ENCODE results near the gene CTDSPL. TPM values are rescaled to one million over a fixed set of nuclear protein-coding genes. Genes with fewer than 3 reads are reported as not detected.

The CTDSPL gene
- total and polyA plus RNA-seq, 2 of the 8 experiments (the other 6 are each of a cell fraction or from before 2014, with no cell fraction given), result 20.3 to 42.2 TPM

GRCh38 chr3:37887062-37887461 lies 25.4 kb downstream of the CTDSPL start:
- Histone ChIP-seq H2BK5ac (ENCODE audit: low read depth, low read length) (no peak overlapping the region), H4K8ac (ENCODE audit: extremely low read depth, insufficient read depth, low read length) (no peak overlapping the region), H3K36me3 (ENCODE audit: control insufficient read depth in 2 of 4, insufficient read depth in 4 of 4, low read length in 3 of 4) (no peaks in the 10 kb centered on the region), H3K14ac (ENCODE audit: insufficient read length) (no peak overlapping the region), H3K18ac (ENCODE audit: extremely low read depth, low read length) (no peak overlapping the region), H2AFZ (ENCODE audit: low read length) (no peak overlapping the region), H3K27ac (ENCODE audit: low read depth, low read length) (no peak overlapping the region), H2AK5ac (ENCODE audit: low read depth, low read length) (no peak overlapping the region), H3K4ac (replicated peaks; ENCODE audit: insufficient read length, low read depth, low read length) (no peak overlapping the region), H3K4me1 (replicated peaks in 1 of 4; ENCODE audit: control insufficient read depth in 3 of 4, insufficient read depth in 4 of 4, low read length in 3 of 4) (no peaks in the 10 kb centered on the region), H3K9me3 (ENCODE audit: insufficient read depth in 2 of 2, low read depth in 1 of 2, low read length in 1 of 2) (no peaks in the 10 kb centered on the region), H4K20me1 (replicated peaks in 1 of 2; ENCODE audit: control insufficient read depth in 1 of 2, insufficient read depth in 2 of 2, low read length in 2 of 2) (peaks cover 0 to 3% of the 10 kb centered on the region in 2 experiments), H4K91ac (replicated peaks; ENCODE audit: insufficient read length, low read length) (no peak overlapping the region), H2BK20ac (ENCODE audit: low read length) (no peak overlapping the region), H2BK15ac (ENCODE audit: low read length) (no peak overlapping the region), H3K4me3 (ENCODE audit: extremely low read depth in 1 of 4, insufficient read depth in 2 of 4, low read depth in 3 of 4, low read length in 4 of 4) (no peak overlapping the region), H3K79me1 (ENCODE audit: low read depth, low read length) (peaks cover 2% of the 10 kb centered on the region; the same call in 1 of the 2 replicates), H3K4me2 (ENCODE audit: insufficient read depth in 1 of 2, low read depth in 2 of 2, low read length in 2 of 2) (no peak overlapping the region), H3K23me2 (ENCODE audit: low read depth, low read length) (no peaks in the 10 kb centered on the region; the same call in 1 of the 2 replicates), H3K79me2 (ENCODE audit: control insufficient read depth in 1 of 2, insufficient read depth in 2 of 2, low read length in 2 of 2) (peaks cover 0 to 2% of the 10 kb centered on the region in 2 experiments; a peak in 1 of 4 replicates), H2BK120ac (replicated peaks; ENCODE audit: low read depth, low read length) (no peak overlapping the region), H3K56ac (replicated peaks; ENCODE audit: insufficient read length, low read depth, low read length) (no peak overlapping the region), H4K5ac (ENCODE audit: insufficient read length, low read depth, low read length) (no peak overlapping the region), H3K23ac (ENCODE audit: insufficient read length) (no peak overlapping the region), H3K9ac (replicated peaks in 1 of 4; ENCODE audit: extremely low read depth in 1 of 4, low read depth in 3 of 4, low read length in 3 of 4) (no peak overlapping the region), H3K27me3 (replicated peaks in 1 of 4; ENCODE audit: control insufficient read depth in 3 of 4, extremely low read depth in 1 of 4, insufficient read depth in 3 of 4, low read length in 3 of 4) (no peaks in the 10 kb centered on the region), H2BK12ac (ENCODE audit: low read depth, low read length) (no peak overlapping the region)
- no peak for DNase-seq (ENCODE audit: low read depth in 1 of 2, low spot score in 2 of 2)
- FAIRE-seq, result no peak
- ChIA-PET POLR2A (ENCODE audit: partially characterized antibody) (interaction anchor here (1.6 kb wide), 1 partner anchor 10 kb away, joined by 4 read pairs; no protein-coding TSS in a partner anchor), CTCF (ENCODE audit: partially characterized antibody) (interaction anchor here (0.8 to 1.9 kb wide), 9 partner anchors 10 to 676 kb away, joined by 3 to 7 read pairs (median 4); no protein-coding TSS in a partner anchor)
- 89% methylated on average over 3 of the region's 3 CpGs; no CpG with 5 or more reads in 1 of the 2 experiments for WGBS, 2 experiments (ENCODE audit: extremely low coverage in 1 of 2, insufficient coverage in 1 of 2, insufficient read length in 1 of 2, insufficient replicate concordance in 2 of 2, low coverage in 1 of 2, low lambda C conversion rate in 2 of 2, missing lambda C conversion rate in 1 of 2)
- TF ChIP-seq RXRA (IDR thresholded peaks at IDR 0.05; ENCODE audit: insufficient read depth, low read depth, low read length), result no peak
- no peak for TF ChIP-seq YY1 (IDR thresholded peaks at IDR 0.05; ENCODE audit: low read depth, low read length)
- no peak for TF ChIP-seq NANOG (IDR thresholded peaks at IDR 0.05; ENCODE audit: insufficient read depth, low read depth, low read length, poor library complexity, severe bottlenecking)
- no peak for TF ChIP-seq RBBP5 (IDR thresholded peaks at IDR 0.05; ENCODE audit: borderline replicate concordance, low read depth, low read length)
- TF ChIP-seq USF2 (IDR thresholded peaks at IDR 0.05; ENCODE audit: low read length), result no peak
- TF ChIP-seq EZH2 (IDR thresholded peaks at IDR 0.05; ENCODE audit: low read depth, low read length, severe bottlenecking), result no peak
- TF ChIP-seq POLR2AphosphoS5 (IDR thresholded peaks at IDR 0.05; ENCODE audit: low read depth, low read length), result no peak
- TF ChIP-seq TCF12 (IDR thresholded peaks at IDR 0.05; ENCODE audit: low read depth, low read length), result no peak
- TF ChIP-seq CREB1 (IDR thresholded peaks at IDR 0.05), result no peak
- TF ChIP-seq KDM5A (IDR thresholded peaks at IDR 0.05; ENCODE audit: low read length), result no peak
- TF ChIP-seq TAF1 (IDR thresholded peaks at IDR 0.05; ENCODE audit: low read depth, low read length), result no peak
- TF ChIP-seq GABPA (IDR thresholded peaks at IDR 0.05; ENCODE audit: borderline replicate concordance, insufficient read depth, low read length), result no peak
- TF ChIP-seq PHF8 (conservative IDR thresholded peaks at IDR 0.05; ENCODE audit: low read depth, low read length), result no peak
- no peak for TF ChIP-seq TEAD4 (IDR thresholded peaks at IDR 0.05; ENCODE audit: low read depth, low read length)
